Measurements from ENCODE around the gene INTS3. TPM values are rescaled to one million over a fixed set of nuclear protein-coding genes. Genes with fewer than 3 reads are reported as not detected.

INTS3 gene
- total and polyA plus RNA-seq, 10 of the 15 experiments (the other 5 are each of a cell fraction or from before 2014, with no cell fraction given): 12.6 to 87.4 (median 30.8) TPM

DNA sequence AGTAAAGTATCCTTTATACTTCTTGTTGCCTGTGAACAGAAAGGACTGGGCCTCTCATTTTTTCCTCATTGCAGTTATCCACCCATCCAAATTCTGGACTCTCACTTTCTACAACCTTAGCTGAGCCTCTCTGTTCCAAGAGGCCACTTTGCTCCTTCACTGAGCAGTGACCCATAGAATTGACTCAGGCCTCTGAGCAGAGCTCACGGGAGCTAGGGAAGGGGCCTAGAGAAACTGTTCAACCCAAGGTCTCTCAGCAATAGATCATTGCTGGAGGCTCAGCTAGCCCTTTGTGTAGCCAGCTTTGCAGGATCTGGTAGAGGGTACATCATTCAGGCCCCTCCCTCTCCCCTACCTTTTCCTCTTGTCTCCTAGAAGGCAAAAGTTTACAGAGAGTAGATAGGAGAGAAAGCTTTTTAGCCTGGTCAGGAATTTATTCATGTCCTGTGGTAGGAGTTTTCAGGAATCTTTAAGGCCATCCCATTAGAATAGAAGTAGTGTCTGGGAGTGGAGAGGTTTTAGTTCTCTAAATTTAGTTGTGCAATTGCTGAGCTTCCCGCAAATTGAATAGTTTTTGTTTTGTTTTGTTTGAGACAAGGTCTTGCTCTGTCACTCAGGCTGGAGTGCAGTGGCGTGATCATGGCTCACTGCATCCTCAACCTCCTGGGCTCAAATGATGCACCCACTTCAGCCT is 6.7 kb downstream of the INTS3 start (continued):
- TF ChIP-seq, protein P1, sequence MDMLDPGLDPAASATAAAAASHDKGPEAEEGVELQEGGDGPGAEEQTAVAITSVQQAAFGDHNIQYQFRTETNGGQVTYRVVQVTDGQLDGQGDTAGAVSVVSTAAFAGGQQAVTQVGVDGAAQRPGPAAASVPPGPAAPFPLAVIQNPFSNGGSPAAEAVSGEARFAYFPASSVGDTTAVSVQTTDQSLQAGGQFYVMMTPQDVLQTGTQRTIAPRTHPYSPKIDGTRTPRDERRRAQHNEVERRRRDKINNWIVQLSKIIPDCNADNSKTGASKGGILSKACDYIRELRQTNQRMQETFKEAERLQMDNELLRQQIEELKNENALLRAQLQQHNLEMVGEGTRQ (IDR thresholded peaks at IDR 0.05; ENCODE audit: borderline replicate concordance, low read depth, low read length): no peak
- TF ChIP-seq, protein P2, sequence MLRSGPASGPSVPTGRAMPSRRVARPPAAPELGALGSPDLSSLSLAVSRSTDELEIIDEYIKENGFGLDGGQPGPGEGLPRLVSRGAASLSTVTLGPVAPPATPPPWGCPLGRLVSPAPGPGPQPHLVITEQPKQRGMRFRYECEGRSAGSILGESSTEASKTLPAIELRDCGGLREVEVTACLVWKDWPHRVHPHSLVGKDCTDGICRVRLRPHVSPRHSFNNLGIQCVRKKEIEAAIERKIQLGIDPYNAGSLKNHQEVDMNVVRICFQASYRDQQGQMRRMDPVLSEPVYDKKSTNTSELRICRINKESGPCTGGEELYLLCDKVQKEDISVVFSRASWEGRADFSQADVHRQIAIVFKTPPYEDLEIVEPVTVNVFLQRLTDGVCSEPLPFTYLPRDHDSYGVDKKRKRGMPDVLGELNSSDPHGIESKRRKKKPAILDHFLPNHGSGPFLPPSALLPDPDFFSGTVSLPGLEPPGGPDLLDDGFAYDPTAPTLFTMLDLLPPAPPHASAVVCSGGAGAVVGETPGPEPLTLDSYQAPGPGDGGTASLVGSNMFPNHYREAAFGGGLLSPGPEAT (IDR thresholded peaks at IDR 0.05; ENCODE audit: low read depth): peak; percentile 85
- TF ChIP-seq, protein P3, sequence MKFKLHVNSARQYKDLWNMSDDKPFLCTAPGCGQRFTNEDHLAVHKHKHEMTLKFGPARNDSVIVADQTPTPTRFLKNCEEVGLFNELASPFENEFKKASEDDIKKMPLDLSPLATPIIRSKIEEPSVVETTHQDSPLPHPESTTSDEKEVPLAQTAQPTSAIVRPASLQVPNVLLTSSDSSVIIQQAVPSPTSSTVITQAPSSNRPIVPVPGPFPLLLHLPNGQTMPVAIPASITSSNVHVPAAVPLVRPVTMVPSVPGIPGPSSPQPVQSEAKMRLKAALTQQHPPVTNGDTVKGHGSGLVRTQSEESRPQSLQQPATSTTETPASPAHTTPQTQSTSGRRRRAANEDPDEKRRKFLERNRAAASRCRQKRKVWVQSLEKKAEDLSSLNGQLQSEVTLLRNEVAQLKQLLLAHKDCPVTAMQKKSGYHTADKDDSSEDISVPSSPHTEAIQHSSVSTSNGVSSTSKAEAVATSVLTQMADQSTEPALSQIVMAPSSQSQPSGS (IDR thresholded peaks at IDR 0.05; ENCODE audit: low read length): no peak
- TF ChIP-seq DPF2 (IDR thresholded peaks at IDR 0.05) (0 out of 2 replicates have a peak, but pooled peaks have one; percentile 19), NRF1 (conservative IDR thresholded peaks at IDR 0.05; ENCODE audit: low read depth, low read length) (no peak), MEF2B (IDR thresholded peaks at IDR 0.05; ENCODE audit: partially characterized antibody, poor library complexity, severe bottlenecking) (peak; percentile 21), POLR2AphosphoS2 (IDR thresholded peaks at IDR 0.05; ENCODE audit: low read depth, low read length) (no peak), ZNF207 (IDR thresholded peaks at IDR 0.05; ENCODE audit: borderline replicate concordance) (no peak), RCOR1 (conservative IDR thresholded peaks at IDR 0.05; ENCODE audit: low read depth, low read length) (no peak), IKZF2 (IDR thresholded peaks at IDR 0.05) (peak; percentile 83 to 89), GATAD2B (conservative IDR thresholded peaks at IDR 0.05; ENCODE audit: low read depth) (no peak), HCFC1 (IDR thresholded peaks at IDR 0.05; ENCODE audit: low read length) (no peak), BMI1 (IDR thresholded peaks at IDR 0.05; ENCODE audit: borderline replicate concordance) (no peak), FOXK2 (IDR thresholded peaks at IDR 0.05) (no peak), SIN3A (IDR thresholded peaks at IDR 0.05; ENCODE audit: low read depth, low read length) (no peak), RUNX3 (IDR thresholded peaks at IDR 0.05; ENCODE audit: low read length) (peak; percentile 17; the same call in 1 of the 2 replicates), MXI1 (IDR thresholded peaks at IDR 0.05; ENCODE audit: low read depth, low read length) (no peak), HDGF (IDR thresholded peaks at IDR 0.05) (0 out of 2 replicates have a peak, but pooled peaks have one; percentile 30), SRF (IDR thresholded peaks at IDR 0.05; ENCODE audit: low read depth in 2 of 2, low read length in 2 of 2) (no peak)
- TF ChIP-seq, protein P4, sequence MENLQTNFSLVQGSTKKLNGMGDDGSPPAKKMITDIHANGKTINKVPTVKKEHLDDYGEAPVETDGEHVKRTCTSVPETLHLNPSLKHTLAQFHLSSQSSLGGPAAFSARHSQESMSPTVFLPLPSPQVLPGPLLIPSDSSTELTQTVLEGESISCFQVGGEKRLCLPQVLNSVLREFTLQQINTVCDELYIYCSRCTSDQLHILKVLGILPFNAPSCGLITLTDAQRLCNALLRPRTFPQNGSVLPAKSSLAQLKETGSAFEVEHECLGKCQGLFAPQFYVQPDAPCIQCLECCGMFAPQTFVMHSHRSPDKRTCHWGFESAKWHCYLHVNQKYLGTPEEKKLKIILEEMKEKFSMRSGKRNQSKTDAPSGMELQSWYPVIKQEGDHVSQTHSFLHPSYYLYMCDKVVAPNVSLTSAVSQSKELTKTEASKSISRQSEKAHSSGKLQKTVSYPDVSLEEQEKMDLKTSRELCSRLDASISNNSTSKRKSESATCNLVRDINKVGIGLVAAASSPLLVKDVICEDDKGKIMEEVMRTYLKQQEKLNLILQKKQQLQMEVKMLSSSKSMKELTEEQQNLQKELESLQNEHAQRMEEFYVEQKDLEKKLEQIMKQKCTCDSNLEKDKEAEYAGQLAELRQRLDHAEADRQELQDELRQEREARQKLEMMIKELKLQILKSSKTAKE (IDR thresholded peaks at IDR 0.05; ENCODE audit: low read depth, poor library complexity, severe bottlenecking): no peak
- TF ChIP-seq, protein P5, sequence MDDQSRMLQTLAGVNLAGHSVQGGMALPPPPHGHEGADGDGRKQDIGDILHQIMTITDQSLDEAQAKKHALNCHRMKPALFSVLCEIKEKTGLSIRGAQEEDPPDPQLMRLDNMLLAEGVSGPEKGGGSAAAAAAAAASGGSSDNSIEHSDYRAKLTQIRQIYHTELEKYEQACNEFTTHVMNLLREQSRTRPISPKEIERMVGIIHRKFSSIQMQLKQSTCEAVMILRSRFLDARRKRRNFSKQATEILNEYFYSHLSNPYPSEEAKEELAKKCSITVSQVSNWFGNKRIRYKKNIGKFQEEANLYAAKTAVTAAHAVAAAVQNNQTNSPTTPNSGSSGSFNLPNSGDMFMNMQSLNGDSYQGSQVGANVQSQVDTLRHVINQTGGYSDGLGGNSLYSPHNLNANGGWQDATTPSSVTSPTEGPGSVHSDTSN (IDR thresholded peaks at IDR 0.05; ENCODE audit: insufficient replicate concordance, low read depth, low read length): peak; percentile 76
- TF ChIP-seq, protein P6, sequence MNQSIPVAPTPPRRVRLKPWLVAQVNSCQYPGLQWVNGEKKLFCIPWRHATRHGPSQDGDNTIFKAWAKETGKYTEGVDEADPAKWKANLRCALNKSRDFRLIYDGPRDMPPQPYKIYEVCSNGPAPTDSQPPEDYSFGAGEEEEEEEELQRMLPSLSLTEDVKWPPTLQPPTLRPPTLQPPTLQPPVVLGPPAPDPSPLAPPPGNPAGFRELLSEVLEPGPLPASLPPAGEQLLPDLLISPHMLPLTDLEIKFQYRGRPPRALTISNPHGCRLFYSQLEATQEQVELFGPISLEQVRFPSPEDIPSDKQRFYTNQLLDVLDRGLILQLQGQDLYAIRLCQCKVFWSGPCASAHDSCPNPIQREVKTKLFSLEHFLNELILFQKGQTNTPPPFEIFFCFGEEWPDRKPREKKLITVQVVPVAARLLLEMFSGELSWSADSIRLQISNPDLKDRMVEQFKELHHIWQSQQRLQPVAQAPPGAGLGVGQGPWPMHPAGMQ (IDR thresholded peaks at IDR 0.05; ENCODE audit: borderline replicate concordance): no peak

Measured in GM12878 (cell line).